CD4-positive, CD25-positive, alpha-beta regulatory T cell (primary cell): ENCODE results near the gene IMPDH1. TPM values are rescaled to one million over a fixed set of nuclear protein-coding genes. Genes with fewer than 3 reads are reported as not detected.

Experiments
- ATAC-seq, 2 donors: fragments of 150-1000 bp; cut with Tn5 transposase; one replicate each; pipeline ENCODE4 v1.10.0; 2021; ENCODE audit warnings: low read depth in 2 of 2, moderate number of reproducible peaks in 2 of 2, moderate library complexity in 1 of 2
- DNase-seq, 3 donors: peaks; one replicate each; pipeline versions ENCODE4 v3.0.0 to v3.0.0-alpha.2; 2012 to 2022; ENCODE audit warnings: mixed read lengths in 1 of 3
- H3K27ac ChIP-seq: one replicate; pipeline ENCODE4 v1.7.0; 2013; ENCODE audit warnings: mild to moderate bottlenecking, low read length; ENCODE audit not compliant: insufficient read depth, poor library complexity, severe bottlenecking
- H3K27me3 ChIP-seq: one replicate; pipeline ENCODE4 v1.7.0; 2013; ENCODE audit warnings: low read length; ENCODE audit not compliant: control insufficient read depth, insufficient read depth
- H3K36me3 ChIP-seq: one replicate; pipeline ENCODE4 v1.7.0; 2013; ENCODE audit warnings: mild to moderate bottlenecking, low read length, moderate library complexity; ENCODE audit not compliant: control insufficient read depth, insufficient read depth
- H3K4me1 ChIP-seq: 2 replicates; pipeline ENCODE4 v1.7.0; 2013; ENCODE audit warnings: mild to moderate bottlenecking, low read length; ENCODE audit not compliant: insufficient read depth, control insufficient read depth, poor library complexity, severe bottlenecking
- H3K4me3 ChIP-seq: one replicate; pipeline ENCODE4 v1.7.0; 2013; ENCODE audit warnings: low read depth, mild to moderate bottlenecking, low read length, moderate library complexity
- H3K9me3 ChIP-seq, 2 experiments: 1 replicate in 1 of 2; 2 replicates in 1 of 2; pipeline ENCODE4 v1.7.0; 2013; ENCODE audit warnings: low read length in 2 of 2, mild to moderate bottlenecking in 1 of 2, moderate library complexity in 1 of 2; ENCODE audit not compliant: control insufficient read depth in 2 of 2
- H3K27ac Mint-ChIP-seq, 3 donors: one replicate each; pipeline ENCODE4 v1.8.0; 2020 to 2022; ENCODE audit warnings: mild to moderate bottlenecking in 3 of 3, mixed read lengths in 3 of 3, moderate library complexity in 2 of 3
- H3K27me3 Mint-ChIP-seq: one replicate; pipeline ENCODE4 v1.8.0; 2022; ENCODE audit warnings: mild to moderate bottlenecking, mixed read lengths
- H3K36me3 Mint-ChIP-seq: one replicate; pipeline ENCODE4 v1.8.0; 2020; ENCODE audit warnings: mixed read lengths
- H3K4me1 Mint-ChIP-seq, 4 donors: one replicate each; pipeline ENCODE4 v1.8.0; 2020 to 2022; ENCODE audit warnings: mixed read lengths in 4 of 4, mild to moderate bottlenecking in 1 of 4
- H3K4me3 Mint-ChIP-seq, 4 donors: one replicate each; pipeline ENCODE4 v1.8.0; 2020 to 2022; ENCODE audit warnings: mild to moderate bottlenecking in 4 of 4, mixed read lengths in 4 of 4, moderate library complexity in 3 of 4
- H3K9me3 Mint-ChIP-seq, 7 donors: one replicate each; pipeline ENCODE4 v1.8.0; 2020 to 2022; ENCODE audit warnings: mixed read lengths in 7 of 7, mild to moderate bottlenecking in 3 of 7, moderate library complexity in 2 of 7
- polyA plus RNA-seq, 4 donors: library from polyadenylated mRNA; unstranded; fragments of 300-500 nt; fragmentation: Illumina TruSeq; gene quantifications; one replicate each; pipeline ENCODE4 v1.2.3, GENCODE V29; 2021
- total RNA-seq: library from RNA; stranded (reverse); gene quantifications from one replicate; pipeline ENCODE4 v1.2.3, GENCODE V29; 2022

IMPDH1 gene
- total and polyA plus RNA-seq, 5 donors from 2014 or later: 27.2 to 48.2 (median 36.1) TPM

- peaks cover 3 to 65% (median 45%) of the 10 kb centered on the region in 4 donors for H3K4me1 Mint-ChIP-seq
- no peak overlapping the region for H3K4me3 ChIP-seq
- ATAC-seq (no peak), DNase-seq (peak in 1 of 3 donors; percentile 12)
- H3K36me3 ChIP-seq: no peaks in the 10 kb centered on the region
- H3K9me3 ChIP-seq: no peaks in the 10 kb centered on the region
- H3K27ac Mint-ChIP-seq: peak overlapping the region in 2 of 3 donors; percentile 33 to 89
- peaks cover 5% of the 10 kb centered on the region for H3K27me3 Mint-ChIP-seq
- H3K36me3 Mint-ChIP-seq: peaks cover 4% of the 10 kb centered on the region
- peak overlapping the region; percentile 76 to 96 (median 86) for H3K4me3 Mint-ChIP-seq
- H3K9me3 Mint-ChIP-seq: peaks cover 0 to 1% (median 0%) of the 10 kb centered on the region in 7 donors
- no peaks in the 10 kb centered on the region for H3K27me3 ChIP-seq
- H3K4me1 ChIP-seq: peaks cover 55% of the 10 kb centered on the region
- no peak overlapping the region for H3K27ac ChIP-seq
Measured at GRCh38 chr7:128406314-128407232, 3.2 kb downstream of the IMPDH1 start.

GRCh38 chr7:128405471-128406313 lies 4.1 kb downstream of the IMPDH1 start:
- H3K27ac Mint-ChIP-seq: no peak overlapping the region
- Histone ChIP-seq H3K4me3 (peak overlapping the region; percentile 59), H3K9me3 (no peaks in the 10 kb centered on the region), H3K4me1 (peaks cover 53% of the 10 kb centered on the region), H3K27ac (peak overlapping the region; percentile 47), H3K27me3 (no peaks in the 10 kb centered on the region), H3K36me3 (peaks cover 7% of the 10 kb centered on the region)
- DNase-seq (peak; percentile 60 to 71 (median 68)), ATAC-seq (peak; percentile 19 to 25)
- H3K36me3 Mint-ChIP-seq: peaks cover 7% of the 10 kb centered on the region
- peaks cover 0 to 1% (median 0%) of the 10 kb centered on the region in 7 donors for H3K9me3 Mint-ChIP-seq
- peaks cover 3 to 63% (median 45%) of the 10 kb centered on the region in 4 donors for H3K4me1 Mint-ChIP-seq
- H3K4me3 Mint-ChIP-seq: peak overlapping the region; percentile 85 to 96 (median 90)
- H3K27me3 Mint-ChIP-seq: peaks cover 5% of the 10 kb centered on the region

GRCh38 chr7:128404886-128405470 lies 4.8 kb downstream of the IMPDH1 start:
- Mint-ChIP-seq H3K4me1 (peaks cover 3 to 59% (median 41%) of the 10 kb centered on the region in 4 donors), H3K36me3 (peaks cover 7% of the 10 kb centered on the region), H3K27ac (peak overlapping the region; percentile 83 to 96 (median 87)), H3K9me3 (peaks cover 0 to 1% (median 0%) of the 10 kb centered on the region in 7 donors), H3K4me3 (peak overlapping the region; percentile 84 to 92 (median 86)), H3K27me3 (no peaks in the 10 kb centered on the region)
- Histone ChIP-seq H3K9me3 (no peaks in the 10 kb centered on the region), H3K27ac (peak overlapping the region; percentile 47), H3K36me3 (peaks cover 14% of the 10 kb centered on the region), H3K4me3 (peak overlapping the region; percentile 59), H3K27me3 (no peaks in the 10 kb centered on the region), H3K4me1 (peaks cover 46% of the 10 kb centered on the region)
- ATAC-seq: no peak
- peak in 1 of 3 donors; percentile 5 for DNase-seq

- Histone ChIP-seq H3K4me3 (peak overlapping the region; percentile 59), H3K27me3 (no peaks in the 10 kb centered on the region), H3K4me1 (peaks cover 42% of the 10 kb centered on the region), H3K27ac (no peak overlapping the region), H3K9me3 (no peaks in the 10 kb centered on the region), H3K36me3 (peaks cover 17% of the 10 kb centered on the region)
- DNase-seq (no peak), ATAC-seq (no peak)
- peaks cover 3 to 57% (median 41%) of the 10 kb centered on the region in 4 donors for H3K4me1 Mint-ChIP-seq
- peaks cover 0 to 1% (median 0%) of the 10 kb centered on the region in 7 donors for H3K9me3 Mint-ChIP-seq
- H3K27me3 Mint-ChIP-seq: no peaks in the 10 kb centered on the region
- H3K36me3 Mint-ChIP-seq: peaks cover 7% of the 10 kb centered on the region
- H3K4me3 Mint-ChIP-seq: peak overlapping the region; percentile 84 to 92 (median 86)
- H3K27ac Mint-ChIP-seq: peak overlapping the region in 2 of 3 donors; percentile 85 to 87
Measured at GRCh38 chr7:128404143-128404681, 5.6 kb downstream of the IMPDH1 start.

GRCh38 chr7:128403676-128404075 lies 6.1 kb downstream of the IMPDH1 start:
- Mint-ChIP-seq H3K27ac (peak overlapping the region in 2 of 3 donors; percentile 85 to 87), H3K27me3 (no peaks in the 10 kb centered on the region), H3K36me3 (peaks cover 7% of the 10 kb centered on the region), H3K9me3 (peaks cover 0 to 1% (median 0%) of the 10 kb centered on the region in 7 donors), H3K4me1 (peaks cover 3 to 52% (median 37%) of the 10 kb centered on the region in 4 donors), H3K4me3 (peak overlapping the region; percentile 84 to 92 (median 86))
- H3K36me3 ChIP-seq: peaks cover 17% of the 10 kb centered on the region
- ATAC-seq (no peak), DNase-seq (no peak)
- no peak overlapping the region for H3K27ac ChIP-seq
- H3K9me3 ChIP-seq: no peaks in the 10 kb centered on the region
- H3K4me1 ChIP-seq: peaks cover 36% of the 10 kb centered on the region
- no peak overlapping the region for H3K4me3 ChIP-seq
- no peaks in the 10 kb centered on the region for H3K27me3 ChIP-seq

- no peaks in the 10 kb centered on the region for H3K9me3 ChIP-seq
Measured at GRCh38 chr7:128402356-128402755, 7.4 kb downstream of the IMPDH1 start.

GRCh38 chr7:128400566-128400965 lies 9.2 kb downstream of the IMPDH1 start:
- H3K27me3 ChIP-seq: no peaks in the 10 kb centered on the region
- H3K9me3 ChIP-seq: no peaks in the 10 kb centered on the region
- no peak for DNase-seq
- H3K4me1 Mint-ChIP-seq: peaks cover 3 to 29% (median 20%) of the 10 kb centered on the region in 4 donors
- H3K4me3 Mint-ChIP-seq: peak overlapping the region in 1 of 4 donors; percentile 58
- no peak overlapping the region for H3K4me3 ChIP-seq
- H3K27ac ChIP-seq: no peak overlapping the region
- H3K9me3 Mint-ChIP-seq: peaks cover 0 to 1% (median 0%) of the 10 kb centered on the region in 7 donors
- peak overlapping the region in 1 of 3 donors; percentile 89 for H3K27ac Mint-ChIP-seq
- H3K36me3 Mint-ChIP-seq: peaks cover 17% of the 10 kb centered on the region
- peaks cover 17% of the 10 kb centered on the region for H3K4me1 ChIP-seq
- no peak for ATAC-seq
- peaks cover 45% of the 10 kb centered on the region for H3K36me3 ChIP-seq
- no peaks in the 10 kb centered on the region for H3K27me3 Mint-ChIP-seq

More at GRCh38 chr7:128402356-128402755, 7.4 kb downstream of the IMPDH1 start:
- DNase-seq: no peak
- Mint-ChIP-seq H3K4me3 (peak overlapping the region in 2 of 4 donors; percentile 66 to 75), H3K27me3 (no peaks in the 10 kb centered on the region), H3K9me3 (peaks cover 0 to 1% (median 0%) of the 10 kb centered on the region in 7 donors), H3K27ac (peak overlapping the region in 2 of 3 donors; percentile 14), H3K36me3 (peaks cover 11% of the 10 kb centered on the region), H3K4me1 (peaks cover 3 to 40% (median 29%) of the 10 kb centered on the region in 4 donors)
- no peaks in the 10 kb centered on the region for H3K27me3 ChIP-seq
- peaks cover 29% of the 10 kb centered on the region for H3K36me3 ChIP-seq
- no peak overlapping the region for H3K27ac ChIP-seq
- ATAC-seq: no peak
- H3K4me3 ChIP-seq: no peak overlapping the region
- peaks cover 25% of the 10 kb centered on the region for H3K4me1 ChIP-seq
